Activated CD4-positive, CD25-positive, alpha-beta regulatory T cell treated with anti-CD3 and anti-CD28 coated beads, Interleukin-2, amount 50 U/mL, for 72 hours (primary cell): ENCODE results near the gene MAP4K3.

Experiments used
- DNase-seq: peaks from one replicate; pipeline ENCODE4 v3.0.0; 2021

The MAP4K3 gene

GRCh38 chr2:39436592-39437521 is at the start of gene MAP4K3:
Gene MAP4K3 (minus strand): TSS chr2:39437285. CDS start chr2:39436987, 298 bp downstream.
- peak; percentile 81 for DNase-seq

GRCh38 chr2:39486071-39486470 is 49.0 kb upstream of the MAP4K3 start:
- no peak for DNase-seq

GRCh38 chr2:39484620-39485495 is 47.8 kb upstream of the MAP4K3 start:
- DNase-seq = no peak

GRCh38 chr2:39484206-39484605 is 47.1 kb upstream of the MAP4K3 start:
- DNase-seq = no peak

- DNase-seq = no peak
Measured at GRCh38 chr2:39483534-39483933, 46.4 kb upstream of the MAP4K3 start.

GRCh38 chr2:39481611-39482010 is 44.5 kb upstream of the MAP4K3 start:
- DNase-seq = no peak

GRCh38 chr2:39479696-39480095 is 42.6 kb upstream of the MAP4K3 start:
- DNase-seq = no peak

- no peak for DNase-seq
Measured at GRCh38 chr2:39479053-39479670, 42.1 kb upstream of the MAP4K3 start.

- DNase-seq = no peak
Measured at GRCh38 chr2:39476524-39476923, 39.4 kb upstream of the MAP4K3 start.

GRCh38 chr2:39475006-39475405 is 37.9 kb upstream of the MAP4K3 start:
- DNase-seq = no peak

GRCh38 chr2:39470580-39470979 is 33.5 kb upstream of the MAP4K3 start:
- no peak for DNase-seq

GRCh38 chr2:39469807-39470206 is 32.7 kb upstream of the MAP4K3 start:
- DNase-seq = no peak

GRCh38 chr2:39468579-39469451 is 31.7 kb upstream of the MAP4K3 start:
- DNase-seq = no peak

- DNase-seq = no peak
Measured at GRCh38 chr2:39466311-39466710, 29.2 kb upstream of the MAP4K3 start.

- no peak for DNase-seq
Measured at GRCh38 chr2:39464864-39465263, 27.8 kb upstream of the MAP4K3 start.

GRCh38 chr2:39455826-39456225 is 18.7 kb upstream of the MAP4K3 start:
- DNase-seq = no peak

- DNase-seq = no peak
Measured at GRCh38 chr2:39452396-39452795, 15.3 kb upstream of the MAP4K3 start.

GRCh38 chr2:39451954-39452353 is 14.9 kb upstream of the MAP4K3 start:
- DNase-seq = no peak

GRCh38 chr2:39448169-39448502 is 11.1 kb upstream of the MAP4K3 start:
- no peak for DNase-seq

GRCh38 chr2:39447266-39448168 is 10.4 kb upstream of the MAP4K3 start:
- no peak for DNase-seq

GRCh38 chr2:39445934-39446333 is 8.8 kb upstream of the MAP4K3 start:
- DNase-seq = no peak
